Measurements from ENCODE around the gene ACBD4.
"Not testable (repeated sequence)": the region's sequence is repeated elsewhere in the genome, so short reads cannot be mapped to it uniquely, and the experiment has no call there.

The ACBD4 gene

GRCh38 chr17:45123930-45124796 is 11.3 kb upstream of the ACBD4 start (continued):
- TF ChIP-seq ZNF629 (tag by site-specific recombination; IDR thresholded peaks at IDR 0.05) (peak; percentile 49; the same call in 1 of the 2 replicates), ZFHX2 (tag by site-specific recombination; conservative IDR thresholded peaks at IDR 0.05) (peak; percentile 52; the same call in 1 of the 2 replicates), ZNF184 (tag by site-specific recombination; IDR thresholded peaks at IDR 0.05) (no peak), ZNF341 (tag by site-specific recombination; IDR thresholded peaks at IDR 0.05; ENCODE audit: low read depth) (no peak), GLIS1 (tag by site-specific recombination; IDR thresholded peaks at IDR 0.05) (peak; percentile 8; the same call in 1 of the 2 replicates), ZFP37 (tag by site-specific recombination; IDR thresholded peaks at IDR 0.05) (0 out of 2 replicates have a peak, but pooled peaks have one; percentile 38), MEIS1 (CRISPR knock-in tag; IDR thresholded peaks at IDR 0.05; ENCODE audit: borderline replicate concordance) (no peak), PRDM10 (tag by site-specific recombination; IDR thresholded peaks at IDR 0.05) (no peak), ZNF660 (tag by site-specific recombination; IDR thresholded peaks at IDR 0.05) (peak; percentile 57; the same call in 1 of the 2 replicates)
- TF ChIP-seq, protein P1, sequence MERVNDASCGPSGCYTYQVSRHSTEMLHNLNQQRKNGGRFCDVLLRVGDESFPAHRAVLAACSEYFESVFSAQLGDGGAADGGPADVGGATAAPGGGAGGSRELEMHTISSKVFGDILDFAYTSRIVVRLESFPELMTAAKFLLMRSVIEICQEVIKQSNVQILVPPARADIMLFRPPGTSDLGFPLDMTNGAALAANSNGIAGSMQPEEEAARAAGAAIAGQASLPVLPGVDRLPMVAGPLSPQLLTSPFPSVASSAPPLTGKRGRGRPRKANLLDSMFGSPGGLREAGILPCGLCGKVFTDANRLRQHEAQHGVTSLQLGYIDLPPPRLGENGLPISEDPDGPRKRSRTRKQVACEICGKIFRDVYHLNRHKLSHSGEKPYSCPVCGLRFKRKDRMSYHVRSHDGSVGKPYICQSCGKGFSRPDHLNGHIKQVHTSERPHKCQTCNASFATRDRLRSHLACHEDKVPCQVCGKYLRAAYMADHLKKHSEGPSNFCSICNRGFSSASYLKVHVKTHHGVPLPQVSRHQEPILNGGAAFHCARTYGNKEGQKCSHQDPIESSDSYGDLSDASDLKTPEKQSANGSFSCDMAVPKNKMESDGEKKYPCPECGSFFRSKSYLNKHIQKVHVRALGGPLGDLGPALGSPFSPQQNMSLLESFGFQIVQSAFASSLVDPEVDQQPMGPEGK (tag by site-specific recombination; IDR thresholded peaks at IDR 0.05): peak; percentile 63
- TF ChIP-seq, protein P2, sequence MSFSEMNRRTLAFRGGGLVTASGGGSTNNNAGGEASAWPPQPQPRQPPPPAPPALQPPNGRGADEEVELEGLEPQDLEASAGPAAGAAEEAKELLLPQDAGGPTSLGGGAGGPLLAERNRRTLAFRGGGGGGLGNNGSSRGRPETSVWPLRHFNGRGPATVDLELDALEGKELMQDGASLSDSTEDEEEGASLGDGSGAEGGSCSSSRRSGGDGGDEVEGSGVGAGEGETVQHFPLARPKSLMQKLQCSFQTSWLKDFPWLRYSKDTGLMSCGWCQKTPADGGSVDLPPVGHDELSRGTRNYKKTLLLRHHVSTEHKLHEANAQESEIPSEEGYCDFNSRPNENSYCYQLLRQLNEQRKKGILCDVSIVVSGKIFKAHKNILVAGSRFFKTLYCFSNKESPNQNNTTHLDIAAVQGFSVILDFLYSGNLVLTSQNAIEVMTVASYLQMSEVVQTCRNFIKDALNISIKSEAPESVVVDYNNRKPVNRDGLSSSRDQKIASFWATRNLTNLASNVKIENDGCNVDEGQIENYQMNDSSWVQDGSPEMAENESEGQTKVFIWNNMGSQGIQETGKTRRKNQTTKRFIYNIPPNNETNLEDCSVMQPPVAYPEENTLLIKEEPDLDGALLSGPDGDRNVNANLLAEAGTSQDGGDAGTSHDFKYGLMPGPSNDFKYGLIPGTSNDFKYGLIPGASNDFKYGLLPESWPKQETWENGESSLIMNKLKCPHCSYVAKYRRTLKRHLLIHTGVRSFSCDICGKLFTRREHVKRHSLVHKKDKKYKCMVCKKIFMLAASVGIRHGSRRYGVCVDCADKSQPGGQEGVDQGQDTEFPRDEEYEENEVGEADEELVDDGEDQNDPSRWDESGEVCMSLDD (tag by site-specific recombination; IDR thresholded peaks at IDR 0.05): 0 out of 2 replicates have a peak, but pooled peaks have one; percentile 21

DNA sequence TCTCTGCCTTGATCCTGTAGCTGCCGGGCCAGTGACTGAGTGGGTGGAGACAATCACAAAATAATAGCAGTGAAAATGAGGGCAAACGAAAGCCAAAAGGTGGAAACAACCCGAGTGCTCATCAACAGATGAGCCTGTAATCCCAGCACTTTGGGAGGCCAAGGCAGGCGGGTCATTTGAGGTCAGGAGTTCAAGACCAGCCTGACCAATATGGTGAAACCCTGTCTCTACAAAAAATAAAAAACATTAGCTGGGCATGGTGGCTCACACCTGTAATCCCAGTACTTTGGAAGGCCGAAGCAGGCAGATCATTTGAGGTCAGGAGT is 10.7 kb upstream of the ACBD4 start:
- CTCF ChIA-PET: interaction anchor here (1.1 to 4.3 kb wide), 3 partner anchors 10 to 73 kb away, joined by 4 to 36 read pairs (median 5); partner anchors contain the start of gene ACBD4
- H3K4me1 ChIP-seq (ENCODE audit: control insufficient read depth, insufficient read depth, low read length); H3K27ac ChIP-seq (ENCODE audit: extremely low read depth, low read depth, low read length); H3K4me3 ChIP-seq (ENCODE audit: low read depth, low read length); H3K9me3 ChIP-seq (ENCODE audit: control insufficient read depth, insufficient read depth, low read depth, low read length); H3K36me3 ChIP-seq (ENCODE audit: control insufficient read depth in 2 of 2, insufficient read depth in 1 of 2, low read length in 2 of 2): not testable (repeated sequence)
- POLR2A ChIA-PET: interaction anchor here (3.1 kb wide), 1 partner anchor 24 kb away, joined by 12 read pairs; the partner anchor contains the start of gene HEXIM1
- 0 out of 2 replicates have a peak, but pooled peaks have one; percentile 46 for TF ChIP-seq BCL11B (tag by site-specific recombination; IDR thresholded peaks at IDR 0.05; ENCODE audit: low read depth)
- TF ChIP-seq EGR2 (tag by site-specific recombination; IDR thresholded peaks at IDR 0.05; ENCODE audit: low read depth): peak; percentile 42; the same call in 1 of the 2 replicates

All from HEK293 (cell line).